Right lobe of liver (tissue), 4 donors: ENCODE data around the gene ITPKC.

Source experiments
- CTCF ChIP-seq, 4 donors: fragments of 200-600 bp in 3 of 4; fragments of 450-650 bp in 1 of 4; IDR thresholded peaks; one replicate each; pipeline versions ENCODE4 v1.5.1 to v1.8.0; 2016 to 2022; ENCODE audit warnings: antibody characterized with exemption in 4 of 4, mild to moderate bottlenecking in 2 of 4
- POLR2A ChIP-seq: fragments of 450-650 bp; IDR thresholded peaks from one replicate; pipeline ENCODE4 v1.6.1; 2017; ENCODE audit warnings: antibody characterized with exemption, mild to moderate bottlenecking
- donor health status: DM: no; HTN: no; CAD: no.
- donor health status: DM: no; HTN: no; CAD: no.
- donor health status: DM: no; HTN: yes; CAD: no.

GRCh38 chr19:40671404-40671803, 45.5 kb upstream of the ITPKC start:
- TF ChIP-seq CTCF (IDR thresholded peaks at IDR 0.05) (no peak), POLR2A (no peak)
